GM10847 (cell line): ENCODE measurements around the gene MED15.

ENCODE experiments used
- POLR2A ChIP-seq: IDR thresholded peaks from 2 replicates; pipeline ENCODE4 v1.6.1; 2011; ENCODE audit not compliant: insufficient read length; ENCODE audit errors: extremely low read depth

MED15 gene

DNA sequence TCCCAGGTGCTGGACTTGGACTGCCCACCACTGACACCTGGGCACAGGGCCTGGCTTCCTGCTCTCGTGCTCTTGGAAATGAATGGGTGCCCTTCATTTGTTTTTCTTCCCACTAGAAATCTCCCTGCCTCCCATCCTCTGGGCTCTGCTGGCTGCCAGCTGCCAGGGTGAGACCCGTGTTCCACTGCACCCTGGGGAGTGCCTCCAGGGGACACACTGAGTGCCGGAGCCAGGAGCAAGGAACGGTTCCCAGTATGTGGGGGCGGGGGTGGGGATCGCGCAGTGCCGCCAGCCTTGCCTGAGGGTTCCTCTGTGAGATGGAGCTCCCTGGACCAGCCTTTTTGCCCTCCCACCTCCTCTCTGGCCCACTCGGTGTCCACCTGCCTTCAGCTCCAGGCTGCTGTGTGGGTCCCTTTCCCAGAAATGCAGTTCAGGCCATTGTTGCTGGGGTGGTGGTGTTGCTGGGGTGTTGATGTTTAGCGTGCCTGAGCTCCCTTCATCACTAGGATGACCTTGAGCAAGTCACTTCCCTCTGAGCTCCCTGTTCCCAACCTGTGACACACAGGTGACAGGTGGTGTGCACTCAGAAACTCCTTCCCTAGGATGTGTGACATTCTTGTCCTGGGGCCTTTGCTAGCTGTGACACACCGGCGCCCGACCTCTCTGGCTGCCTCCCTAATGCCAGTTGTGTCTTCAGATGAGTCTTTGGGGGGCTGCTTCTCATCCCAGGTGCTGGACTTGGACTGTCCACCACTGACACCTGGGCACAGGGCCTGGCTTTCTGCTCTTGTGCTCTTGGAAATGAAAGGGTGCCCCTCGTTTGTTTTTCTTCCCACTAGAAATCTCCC is 72.1 kb downstream of the MED15 start:
- TF ChIP-seq POLR2A, result no peak

DNA sequence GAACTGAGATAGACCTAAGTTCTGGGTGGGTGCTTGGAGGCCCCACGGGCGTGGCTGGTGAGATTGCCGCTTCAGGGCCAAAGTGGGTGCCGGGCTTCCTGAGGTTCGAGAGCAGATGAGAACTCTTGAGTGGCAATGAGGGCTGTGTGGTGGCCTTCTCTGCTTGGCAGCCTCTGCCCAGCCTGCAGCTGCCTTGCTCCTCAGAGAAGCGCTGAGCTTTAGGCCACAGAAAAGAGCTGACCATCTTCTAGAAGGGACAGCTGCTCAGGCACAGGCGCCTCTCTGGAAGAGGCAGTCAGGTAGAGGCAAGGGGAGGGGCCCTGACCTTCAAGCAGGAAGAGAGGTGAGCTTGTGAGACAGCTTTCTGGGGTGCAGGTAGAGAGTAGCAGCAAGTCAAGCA is 72.8 kb downstream of the MED15 start:
- TF ChIP-seq POLR2A, result no peak

DNA sequence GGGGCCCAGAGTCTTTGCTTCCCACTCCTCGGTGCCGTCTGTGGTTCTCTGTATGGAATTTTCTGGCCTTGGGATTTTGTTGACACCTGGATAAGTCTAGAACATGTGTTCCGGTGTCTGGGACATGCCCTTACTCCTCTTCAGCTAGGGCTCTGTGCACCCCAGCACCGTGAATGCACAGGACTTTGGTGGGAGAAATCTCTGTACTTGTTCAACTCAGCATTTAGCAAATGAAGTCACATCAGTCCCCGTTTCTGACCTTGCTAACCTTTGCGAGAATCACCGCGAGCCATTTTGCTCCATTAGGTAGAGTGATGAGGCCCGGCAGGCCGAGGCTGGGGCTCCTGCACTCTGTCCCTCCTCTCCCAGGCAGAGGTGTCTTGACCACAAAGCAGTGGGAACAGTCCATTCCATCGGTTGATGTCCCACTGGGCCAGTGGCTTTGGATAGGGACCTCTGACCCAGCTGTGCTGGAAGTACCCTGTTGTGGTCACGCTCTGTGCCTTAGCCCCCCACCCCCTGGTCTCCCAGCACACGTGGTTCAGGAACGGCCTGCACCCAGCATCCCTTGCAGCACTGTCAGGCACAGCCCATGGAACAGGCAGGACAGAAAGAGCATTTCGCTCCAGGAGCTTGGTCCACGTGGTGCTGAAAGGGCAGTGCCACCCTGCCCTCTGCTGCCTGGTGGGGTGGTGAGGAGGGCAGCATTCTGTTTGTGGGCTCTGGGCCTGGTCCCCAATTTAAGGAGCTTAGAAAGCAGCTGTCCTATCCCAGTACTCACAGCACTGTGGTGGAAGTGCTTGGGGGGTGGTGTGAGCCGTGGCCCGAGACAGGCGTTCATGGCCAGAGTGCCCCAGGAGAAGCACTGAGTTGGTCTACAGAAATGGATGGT is 73.4 kb downstream of the MED15 start:
- no peak for TF ChIP-seq POLR2A

- no peak for TF ChIP-seq POLR2A
Measured at GRCh38 chr22:20581503-20582170, 74.2 kb downstream of the MED15 start.

DNA sequence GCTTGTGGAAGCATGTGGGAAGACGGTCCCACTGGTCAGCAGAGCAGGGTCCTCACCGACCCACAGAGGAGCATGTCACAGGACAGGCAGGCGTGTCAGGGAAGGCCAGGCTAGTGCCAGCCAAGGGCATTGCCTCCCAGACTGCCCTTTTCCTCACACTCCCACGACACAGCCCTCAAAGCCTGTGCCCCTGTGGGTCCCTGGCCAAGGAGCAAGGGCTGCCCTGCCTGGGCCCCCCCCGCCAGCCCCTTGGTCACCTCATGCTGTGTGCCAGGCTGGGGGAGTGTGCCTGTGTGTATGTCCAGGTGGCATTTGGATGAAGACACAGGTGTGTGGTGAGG is 74.7 kb downstream of the MED15 start:
- TF ChIP-seq POLR2A, result no peak

- TF ChIP-seq POLR2A, result no peak
Measured at GRCh38 chr22:20582520-20583361, 75.3 kb downstream of the MED15 start.

- no peak for TF ChIP-seq POLR2A
Measured at GRCh38 chr22:20583471-20583922, 76.1 kb downstream of the MED15 start.

DNA sequence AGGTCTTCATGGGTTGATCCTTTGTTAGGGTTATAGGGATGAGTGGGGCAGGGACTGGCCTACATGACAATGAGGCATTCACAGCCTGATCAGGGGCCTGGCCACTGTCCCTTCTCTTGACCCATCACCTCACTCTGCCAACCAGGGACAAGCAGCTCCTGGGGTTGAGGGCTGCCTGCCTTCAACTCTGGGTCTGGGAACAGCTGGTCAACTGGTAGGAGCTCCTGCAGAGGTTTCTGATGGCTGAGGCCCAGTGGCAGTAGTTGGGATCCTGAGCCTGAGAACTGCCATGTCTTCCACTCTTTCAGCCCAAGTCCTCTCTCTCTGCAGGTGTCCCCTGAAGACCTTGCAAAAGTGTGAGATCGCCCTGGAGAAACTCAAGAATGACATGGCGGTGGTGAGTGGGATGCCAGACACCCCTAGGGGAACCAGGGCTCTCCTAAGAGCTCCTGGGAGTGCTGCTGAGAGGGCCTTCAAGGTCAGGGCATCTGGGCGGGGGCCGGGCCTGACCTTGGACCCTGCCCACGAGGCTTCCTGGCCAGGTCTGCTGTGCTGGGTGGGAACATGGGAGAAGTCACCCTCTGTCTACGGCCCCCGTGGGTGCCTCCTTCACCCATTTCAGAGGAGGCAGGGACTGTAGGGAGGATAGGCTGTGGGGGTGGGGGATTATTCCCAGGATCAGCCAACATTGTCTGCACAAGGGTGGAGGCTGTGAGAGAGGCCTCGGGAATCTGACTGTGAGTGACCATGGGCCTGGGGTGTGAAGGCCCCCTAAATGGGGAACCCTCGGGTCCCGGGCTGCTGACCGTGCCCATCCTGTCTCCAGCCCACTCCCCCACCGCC is 76.8 kb downstream of the MED15 start:
- TF ChIP-seq POLR2A, result no peak

GRCh38 chr22:20584872-20585638 is 77.6 kb downstream of the MED15 start:
- TF ChIP-seq POLR2A, result no peak

DNA sequence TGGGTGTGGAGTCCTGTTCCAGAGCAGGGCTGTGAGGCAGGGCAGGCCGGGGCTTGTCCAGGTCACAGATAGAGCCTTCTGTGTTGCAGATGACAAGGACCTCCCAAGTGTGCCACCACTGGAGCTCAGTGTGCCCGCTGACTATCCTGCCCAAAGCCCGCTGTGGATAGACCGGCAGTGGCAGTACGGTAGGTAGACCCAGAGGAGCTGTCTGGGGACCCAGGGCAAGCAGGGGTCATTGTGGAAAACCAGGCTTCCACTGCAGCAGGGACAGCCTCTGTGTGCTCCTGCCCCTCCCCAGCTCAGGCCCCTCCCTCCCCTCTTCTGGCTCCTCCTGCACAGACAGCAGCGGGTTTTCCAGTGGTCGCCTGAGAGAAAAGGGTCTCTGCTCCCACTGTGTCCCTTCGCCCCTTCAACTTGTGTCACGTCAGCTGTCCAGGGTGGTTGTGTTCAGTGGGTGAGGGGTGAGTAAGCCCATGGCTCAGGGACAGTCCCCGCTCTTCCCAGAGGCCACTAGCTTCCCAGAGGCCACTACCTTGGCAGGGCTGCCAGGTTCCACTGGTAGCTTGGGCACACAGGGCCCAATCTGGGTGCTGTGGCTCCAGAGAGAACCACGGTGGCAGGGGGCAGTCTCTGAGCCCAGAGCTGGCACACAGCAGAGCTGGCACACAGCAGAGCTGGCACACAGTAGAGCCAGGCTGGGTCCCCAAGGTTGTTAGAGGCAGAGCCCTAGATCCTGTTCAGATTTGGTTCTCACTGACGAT is 78.4 kb downstream of the MED15 start:
- TF ChIP-seq POLR2A, result no peak

- TF ChIP-seq POLR2A, result no peak
Measured at GRCh38 chr22:20586403-20586745, 79.0 kb downstream of the MED15 start.

DNA sequence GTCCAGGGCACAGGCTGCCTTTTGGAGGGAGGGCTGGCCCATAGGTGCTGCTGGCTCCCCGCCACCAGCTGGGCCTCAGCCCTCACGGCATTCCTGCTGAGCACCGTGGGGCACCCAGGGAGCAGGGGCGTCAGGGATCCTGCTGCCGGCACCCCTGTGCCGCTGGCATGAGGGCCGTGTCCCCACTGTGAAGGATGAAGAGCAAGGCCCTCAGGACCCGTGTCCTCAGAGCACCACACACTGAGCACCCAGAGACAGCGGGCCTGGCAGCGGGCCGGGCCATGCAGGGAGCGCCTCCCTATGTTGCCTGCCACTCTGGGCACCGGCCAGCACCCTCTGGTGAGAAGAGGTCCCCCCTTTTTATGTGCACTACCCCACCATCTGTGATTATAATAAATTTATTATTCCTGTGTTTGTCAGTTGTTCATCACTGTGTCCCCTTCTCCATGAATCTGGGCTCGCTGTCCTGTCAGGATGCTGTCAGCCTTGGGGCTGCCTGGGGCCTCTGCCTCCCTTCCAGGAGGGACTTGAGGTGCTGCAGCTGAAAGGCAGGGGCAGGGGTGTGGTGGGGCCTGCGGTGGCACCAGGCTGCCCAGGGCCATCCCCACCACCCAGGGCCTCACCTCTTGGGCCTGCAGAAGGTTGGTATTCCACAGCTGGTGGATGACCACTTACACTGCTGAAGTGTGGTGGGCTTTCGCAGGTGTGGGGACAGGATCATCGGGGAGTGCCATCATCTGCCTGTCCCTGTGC is 80.0 kb downstream of the MED15 start:
- no peak for TF ChIP-seq POLR2A
